NCI-H2171 (cell line): Measurements from ENCODE around the gene TMEM38B.
"Not testable (repeated sequence)": the region's sequence is repeated elsewhere in the genome, so short reads cannot be mapped to it uniquely, and the experiment has no call there.

Experiments
- DNase-seq: peaks from one replicate; lab custom pipeline; 2025; lab: John Stamatoyannopoulos, UW

The TMEM38B gene

GRCh38 chr9:105681724-105682123 is 12.6 kb upstream of the TMEM38B start:
- DNase-seq: no peak

GRCh38 chr9:105683688-105684275 is 10.6 kb upstream of the TMEM38B start:
- DNase-seq: no peak

GRCh38 chr9:105686936-105687335 is 7.4 kb upstream of the TMEM38B start:
- DNase-seq: no peak

GRCh38 chr9:105690742-105691141 is 3.6 kb upstream of the TMEM38B start:
- DNase-seq: no peak

GRCh38 chr9:105693435-105694189 is 729 bp upstream of the TMEM38B start:
- DNase-seq: no peak

GRCh38 chr9:105694848-105695581 is 674 bp downstream of the TMEM38B start:
- no peak for DNase-seq

- no peak for DNase-seq
These were observed 2.0 kb downstream of the TMEM38B start for GRCh38 chr9:105696219-105696793.

GRCh38 chr9:105697871-105698270 is 3.5 kb downstream of the TMEM38B start:
- no peak for DNase-seq

- no peak for DNase-seq
These were observed 4.1 kb downstream of the TMEM38B start for GRCh38 chr9:105698348-105698870.

- DNase-seq: no peak
These were observed 6.3 kb downstream of the TMEM38B start for GRCh38 chr9:105700668-105701067.

GRCh38 chr9:105701145-105701544 is 6.8 kb downstream of the TMEM38B start:
- no peak for DNase-seq

GRCh38 chr9:105702207-105702606 is 7.9 kb downstream of the TMEM38B start:
- DNase-seq: no peak

GRCh38 chr9:105703638-105704037 is 9.3 kb downstream of the TMEM38B start:
- not testable (repeated sequence) for DNase-seq

- no peak for DNase-seq
These were observed 11.8 kb downstream of the TMEM38B start for GRCh38 chr9:105706156-105706555.

- DNase-seq: no peak
These were observed 14.1 kb downstream of the TMEM38B start for GRCh38 chr9:105708405-105708804.

- no peak for DNase-seq
These were observed 16.3 kb downstream of the TMEM38B start for GRCh38 chr9:105710638-105711037.

GRCh38 chr9:105711867-105712266 is 17.5 kb downstream of the TMEM38B start:
- no peak for DNase-seq

- DNase-seq: no peak
These were observed 18.0 kb downstream of the TMEM38B start for GRCh38 chr9:105712297-105712696.

GRCh38 chr9:105712773-105713172 is 18.4 kb downstream of the TMEM38B start:
- no peak for DNase-seq

- no peak for DNase-seq
These were observed 19.1 kb downstream of the TMEM38B start for GRCh38 chr9:105713260-105714019.

- no peak for DNase-seq
These were observed 19.6 kb downstream of the TMEM38B start for GRCh38 chr9:105714020-105714331.

GRCh38 chr9:105716146-105716545 is 21.8 kb downstream of the TMEM38B start:
- DNase-seq: no peak
